Activated T-helper 1 cell treated with anti-CD3 and anti-CD28 coated beads, Interleukin-2, amount 50 U/mL, for 16 hours (primary cell): Measurements from ENCODE around the gene LRRN2.

ENCODE experiments used
- DNase-seq, 2 donors: peaks; one replicate each; pipeline ENCODE4 v3.0.0-alpha.2; 2020; ENCODE audit warnings: low read depth in 1 of 2, low spot score in 1 of 2

The LRRN2 gene

GRCh38 chr1:204712708-204713430 lies 27.3 kb upstream of the LRRN2 start:
- no peak for DNase-seq

DNA sequence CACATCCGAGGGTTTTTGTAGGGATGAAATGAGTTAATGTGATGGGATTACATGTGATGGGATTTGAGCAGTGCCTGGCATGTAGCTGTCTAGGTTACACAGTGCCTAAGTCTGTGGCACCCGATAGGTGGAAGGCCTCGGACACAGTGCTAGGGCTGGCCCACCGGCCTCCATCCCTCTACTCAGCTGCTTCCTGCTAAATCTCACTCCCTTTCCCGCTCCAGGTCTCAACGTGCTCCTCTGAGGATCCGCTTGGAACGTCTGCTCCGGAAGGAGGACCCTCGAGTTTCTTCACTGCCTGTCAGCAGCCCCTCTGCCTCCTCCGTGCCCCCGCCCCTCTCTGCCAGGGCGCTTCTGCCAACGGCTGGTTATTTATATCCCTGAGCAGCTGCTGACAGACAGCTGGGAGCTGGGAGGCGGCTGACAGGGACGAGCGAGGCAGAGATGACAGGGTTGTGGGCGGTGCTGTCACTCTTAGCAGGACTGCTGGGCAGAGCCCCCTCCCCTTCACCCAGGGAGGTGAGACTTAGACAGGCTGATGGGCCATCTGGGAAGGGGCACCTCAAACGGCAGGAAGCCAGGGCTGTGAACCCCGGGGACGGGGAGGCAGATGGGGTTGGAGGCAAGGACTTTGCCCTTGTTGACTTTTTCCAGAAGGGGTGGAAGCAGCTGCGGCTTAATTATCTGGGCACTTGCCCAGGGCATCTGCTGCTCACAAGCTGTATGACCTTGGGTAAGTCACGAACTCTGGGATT lies 26.6 kb upstream of the LRRN2 start:
- no peak for DNase-seq

- DNase-seq = no peak
These were observed 25.8 kb upstream of the LRRN2 start for GRCh38 chr1:204711103-204711946.

- no peak for DNase-seq
These were observed 24.7 kb upstream of the LRRN2 start for GRCh38 chr1:204709960-204710912.

DNA sequence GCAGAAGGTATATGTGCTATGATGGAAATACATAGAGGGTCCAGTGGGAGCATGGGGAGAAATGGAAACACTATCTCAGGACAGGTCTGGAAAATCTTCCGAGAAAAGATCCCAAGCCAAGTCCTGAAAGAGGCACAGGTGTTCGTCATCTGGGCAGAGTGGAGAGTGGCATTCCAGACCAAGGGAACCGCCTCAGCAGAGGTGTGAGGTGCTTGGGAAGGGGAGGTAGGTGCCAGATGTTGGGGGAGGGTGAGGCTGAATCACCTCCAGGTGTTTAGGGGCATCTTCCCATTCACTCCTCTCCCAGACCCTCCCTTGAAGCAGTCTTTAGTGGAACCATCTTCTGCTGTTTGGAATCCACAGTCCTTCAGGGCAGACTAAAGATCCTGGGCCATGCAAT lies 23.5 kb upstream of the LRRN2 start:
- no peak for DNase-seq

DNA sequence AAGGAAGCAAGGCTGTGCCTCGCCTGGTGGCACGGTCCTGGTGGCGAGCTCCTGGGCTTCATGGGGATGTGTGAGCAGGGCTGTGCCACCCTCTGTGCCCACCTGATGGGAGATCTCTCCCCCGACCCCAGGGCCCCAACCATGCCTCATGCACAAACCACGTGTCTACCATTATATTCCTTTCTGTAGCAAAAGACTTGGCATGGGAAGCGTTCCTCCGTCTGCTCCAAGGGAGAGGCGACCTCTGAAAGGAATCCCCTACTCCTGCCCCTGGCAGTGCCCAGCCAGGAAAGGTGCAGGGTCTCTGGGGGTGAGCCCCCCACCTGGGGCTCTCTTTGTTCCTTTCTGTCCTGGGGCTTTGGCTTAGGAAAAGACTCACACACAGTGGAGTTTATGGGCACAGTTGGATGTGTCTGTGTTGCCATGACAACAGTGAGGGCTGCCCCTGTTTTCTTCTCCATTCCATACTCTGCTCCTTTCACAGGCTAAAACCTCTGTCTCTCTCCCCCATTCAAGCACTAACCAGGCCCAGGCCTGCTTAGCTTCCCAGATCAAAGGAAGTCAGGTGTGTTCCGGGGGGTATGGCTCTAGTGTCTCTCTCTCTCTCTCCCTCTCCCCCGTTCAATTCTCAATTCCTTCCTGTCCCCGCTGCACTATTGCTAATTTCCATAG lies 21.4 kb upstream of the LRRN2 start:
- no peak for DNase-seq

DNA sequence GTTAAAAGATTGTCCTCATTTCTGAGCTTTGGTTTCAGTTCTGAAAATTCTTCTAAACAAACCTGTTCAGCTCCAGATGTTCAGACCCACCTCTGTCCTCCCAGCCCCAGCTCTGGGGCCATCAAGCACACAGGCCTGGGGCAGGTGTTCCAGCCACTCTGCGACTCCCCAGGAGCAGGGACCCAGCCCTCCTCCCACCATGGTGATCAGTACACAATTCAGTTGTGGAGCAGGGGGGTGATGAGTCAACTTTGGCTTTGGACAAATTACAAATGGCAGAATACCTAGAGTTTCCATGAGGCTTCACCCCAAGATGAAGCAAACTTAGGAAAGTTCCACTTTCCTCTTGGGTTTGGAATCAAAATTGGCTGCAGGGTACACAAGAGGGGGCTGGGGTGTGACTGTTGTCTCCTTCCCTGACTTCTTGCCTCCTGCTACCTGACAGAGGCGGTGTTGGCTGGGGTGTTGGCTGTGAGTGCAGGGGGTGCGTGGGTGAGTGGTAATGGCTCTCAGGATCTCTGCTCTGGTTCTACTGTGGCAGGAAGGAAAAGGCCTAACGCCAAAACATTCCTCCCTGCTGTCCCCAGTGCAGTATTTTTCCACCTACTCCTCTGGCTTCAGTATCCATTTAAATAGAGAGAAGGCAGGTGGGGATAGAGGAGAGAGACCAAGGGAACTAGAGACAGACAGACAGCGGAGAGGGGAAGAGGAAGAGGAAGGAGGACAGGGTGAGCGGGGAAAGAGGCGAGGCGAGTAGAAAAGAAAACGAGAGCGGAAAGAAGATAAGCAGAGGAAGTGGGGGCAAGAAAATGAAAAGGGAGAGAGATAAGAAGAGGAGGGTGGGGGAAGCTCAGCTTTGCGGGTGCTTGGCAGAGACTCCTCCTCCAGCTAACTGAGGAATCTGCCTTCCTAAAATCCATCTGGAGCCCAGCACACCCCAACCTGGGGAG lies 20.6 kb upstream of the LRRN2 start:
- no peak for DNase-seq

DNA sequence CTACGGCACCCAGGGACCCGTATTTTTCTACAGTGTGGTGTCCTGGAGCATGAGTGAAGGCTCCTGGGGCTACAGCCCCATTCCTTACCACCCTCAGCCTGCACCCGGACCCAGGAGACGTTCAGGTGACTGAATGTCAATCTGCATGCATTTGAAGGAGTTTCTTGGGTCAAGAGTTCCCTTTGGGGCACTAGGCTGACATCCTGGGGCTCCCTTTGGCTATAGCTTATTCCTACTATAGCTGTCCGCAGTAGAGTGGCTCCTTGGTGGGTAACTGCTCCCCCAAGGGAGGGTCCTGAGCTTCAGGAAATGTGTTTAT lies 19.9 kb upstream of the LRRN2 start:
- DNase-seq = no peak

- DNase-seq = no peak
These were observed 19.4 kb upstream of the LRRN2 start for GRCh38 chr1:204704794-204705492.

GRCh38 chr1:204703826-204704612 lies 18.5 kb upstream of the LRRN2 start:
- DNase-seq = no peak

DNA sequence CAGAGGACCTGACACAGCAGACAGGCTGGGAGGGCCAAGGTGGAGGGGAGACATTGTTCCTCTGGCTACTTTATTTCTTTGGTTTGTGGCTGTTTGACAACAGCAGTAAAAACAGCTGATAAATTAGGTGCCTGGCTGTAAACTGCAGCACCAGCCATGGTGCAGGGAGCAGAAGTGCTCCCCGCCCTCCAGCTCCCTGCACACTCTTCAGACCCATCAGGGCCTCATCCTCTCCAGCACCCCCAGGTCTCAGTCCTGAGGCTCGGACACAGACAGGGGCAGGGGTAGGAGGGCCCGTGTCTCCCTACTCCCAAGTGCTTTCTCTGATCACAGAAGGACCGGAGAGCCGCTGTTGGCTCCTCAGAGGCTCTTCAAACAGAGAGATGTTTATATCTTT lies 17.7 kb upstream of the LRRN2 start:
- no peak for DNase-seq

GRCh38 chr1:204702552-204703267 lies 17.2 kb upstream of the LRRN2 start:
- no peak for DNase-seq

DNA sequence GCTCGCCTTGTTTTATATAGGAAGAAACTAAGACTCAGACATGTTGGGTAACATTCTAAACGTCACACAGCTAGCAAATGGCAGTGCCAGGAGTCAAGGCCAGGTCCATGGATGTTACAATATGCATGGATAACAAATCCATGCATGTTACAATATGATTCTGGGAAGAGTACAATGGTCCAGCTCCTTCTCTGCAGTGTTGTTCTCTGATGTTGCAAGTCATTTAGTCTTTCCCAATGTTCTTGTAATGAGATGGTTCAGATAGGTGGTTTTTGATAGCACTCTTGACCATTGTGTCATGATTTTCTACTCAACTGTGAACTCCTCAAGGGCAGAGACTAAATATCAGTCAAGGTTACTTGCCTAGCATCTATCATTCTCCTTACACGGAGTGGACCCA lies 15.7 kb upstream of the LRRN2 start:
- no peak for DNase-seq

GRCh38 chr1:204697893-204698292 lies 12.4 kb upstream of the LRRN2 start:
- DNase-seq = no peak

GRCh38 chr1:204696606-204697005 lies 11.1 kb upstream of the LRRN2 start:
- DNase-seq = no peak

GRCh38 chr1:204695692-204696091 lies 10.2 kb upstream of the LRRN2 start:
- DNase-seq = no peak

GRCh38 chr1:204694145-204694544 lies 8.6 kb upstream of the LRRN2 start:
- DNase-seq = no peak
